NCI-H446 treated with DMSO at 0.1 percent for 48 hours (cell line): ENCODE data around the gene KCNK6.
"Not testable (repeated sequence)": the region's sequence is repeated elsewhere in the genome, so short reads cannot be mapped to it uniquely, and the experiment has no call there.

Experiments
- DNase-seq: peaks from one replicate; lab custom pipeline; 2025; lab: John Stamatoyannopoulos, UW

KCNK6 gene

GRCh38 chr19:38362076-38362945 lies 42.7 kb downstream of the KCNK6 start:
- peak; percentile 20 for DNase-seq

- not testable (repeated sequence) for DNase-seq
Measured at GRCh38 chr19:38362946-38363688, 43.5 kb downstream of the KCNK6 start.

GRCh38 chr19:38367041-38367440 lies 47.4 kb downstream of the KCNK6 start:
- no peak for DNase-seq

GRCh38 chr19:38369584-38369983 lies 49.9 kb downstream of the KCNK6 start:
- no peak for DNase-seq

GRCh38 chr19:38370299-38370698 lies 50.7 kb downstream of the KCNK6 start:
- DNase-seq, result peak; percentile 16

- DNase-seq, result no peak
Measured at GRCh38 chr19:38371081-38371480, 51.4 kb downstream of the KCNK6 start.

GRCh38 chr19:38373907-38374331 lies 54.3 kb downstream of the KCNK6 start:
- no peak for DNase-seq

- peak; percentile 98 for DNase-seq
Measured at GRCh38 chr19:38374332-38375097, 54.9 kb downstream of the KCNK6 start, which contains the start of gene PSMD8. Gene PSMD8 (plus strand): TSS chr19:38374571. CDS start chr19:38374602, 31 bp downstream.

- no peak for DNase-seq
Measured at GRCh38 chr19:38375098-38375493, 55.5 kb downstream of the KCNK6 start.

- DNase-seq, result no peak
Measured at GRCh38 chr19:38375748-38376147, 56.1 kb downstream of the KCNK6 start.

- DNase-seq, result no peak
Measured at GRCh38 chr19:38376576-38376975, 56.9 kb downstream of the KCNK6 start.

- DNase-seq, result no peak
Measured at GRCh38 chr19:38377052-38377451, 57.4 kb downstream of the KCNK6 start.

GRCh38 chr19:38378866-38379265 lies 59.2 kb downstream of the KCNK6 start:
- no peak for DNase-seq

- no peak for DNase-seq
Measured at GRCh38 chr19:38381138-38381537, 61.5 kb downstream of the KCNK6 start.
